Measurements from ENCODE around the gene CHAC1.

Gene CHAC1, protein sequence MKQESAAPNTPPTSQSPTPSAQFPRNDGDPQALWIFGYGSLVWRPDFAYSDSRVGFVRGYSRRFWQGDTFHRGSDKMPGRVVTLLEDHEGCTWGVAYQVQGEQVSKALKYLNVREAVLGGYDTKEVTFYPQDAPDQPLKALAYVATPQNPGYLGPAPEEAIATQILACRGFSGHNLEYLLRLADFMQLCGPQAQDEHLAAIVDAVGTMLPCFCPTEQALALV

DNA sequence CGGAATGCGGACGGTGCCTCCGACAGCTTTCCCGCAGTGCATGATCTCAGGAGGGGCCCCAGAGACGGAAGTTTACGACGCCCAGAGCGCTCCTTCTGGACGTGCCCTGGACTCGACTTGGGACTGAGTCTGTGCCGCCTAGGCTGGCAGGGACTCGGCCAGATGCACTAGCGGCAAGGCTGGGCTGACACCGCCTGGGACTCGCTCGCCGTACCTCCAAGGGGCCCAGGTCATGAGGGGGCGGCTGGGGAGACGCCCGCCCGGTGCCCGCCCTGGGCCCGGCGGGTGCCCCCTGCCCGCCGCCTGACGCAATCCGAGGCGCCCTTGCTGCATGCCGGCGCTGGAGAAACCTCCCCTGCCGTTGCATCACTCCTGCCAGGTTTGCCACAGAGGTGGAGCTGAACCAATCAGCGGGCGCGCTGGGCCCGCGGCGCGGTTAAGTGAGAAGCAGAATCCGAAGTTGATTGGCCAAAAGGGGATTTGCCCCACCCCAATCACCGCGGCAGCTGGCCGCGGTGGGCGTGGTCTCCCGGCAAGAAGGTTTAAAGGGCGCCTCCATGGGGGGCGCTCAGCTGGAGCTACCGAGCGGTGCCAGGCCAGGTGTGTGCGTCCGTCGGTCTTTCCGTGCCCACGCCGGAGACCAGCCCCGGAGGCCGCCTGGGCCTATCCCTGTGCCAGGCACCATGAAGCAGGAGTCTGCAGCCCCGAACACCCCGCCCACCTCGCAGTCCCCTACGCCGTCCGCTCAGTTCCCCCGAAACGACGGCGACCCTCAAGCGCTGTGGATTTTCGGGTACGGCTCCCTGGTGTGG is at the start of gene CHAC1:
CHAC1 (plus strand) TSS at position 571 of the 812 bp plus-strand sequence; CDS start at position 684, 113 bp downstream.
- peak; percentile 98 for DNase-seq

DNA sequence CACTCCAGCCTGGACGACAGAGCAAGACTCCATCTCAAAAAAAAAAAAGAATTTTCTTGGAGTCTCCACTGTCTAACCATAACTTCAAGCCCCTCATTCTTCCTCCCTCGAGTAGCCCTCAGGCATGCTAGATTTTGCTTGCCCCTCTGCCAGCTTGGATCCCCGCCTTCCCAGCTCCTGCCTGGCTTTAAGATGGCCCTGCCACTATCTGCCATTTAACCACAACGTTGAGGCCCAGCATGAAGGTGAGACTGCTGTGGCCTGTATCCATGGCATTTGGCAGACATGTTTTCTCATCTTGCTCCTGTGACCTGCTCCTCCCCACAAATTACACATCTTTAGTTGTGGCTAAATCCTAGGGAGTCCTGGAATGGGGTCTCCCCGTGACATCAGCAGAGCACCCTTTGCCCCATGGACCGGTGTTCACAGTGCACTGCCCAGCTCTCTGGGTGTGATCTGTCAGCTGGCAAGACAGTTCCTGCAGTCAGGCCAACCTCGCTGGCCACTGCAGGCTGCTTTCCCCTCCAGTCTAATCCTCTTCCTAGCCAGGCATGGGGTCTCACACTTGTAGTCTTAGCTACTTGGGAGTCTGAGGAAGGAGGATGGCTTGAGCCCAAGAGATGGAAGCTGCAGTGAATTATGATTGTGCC is 48.6 kb upstream of the CHAC1 start:
- no peak for DNase-seq

DNA sequence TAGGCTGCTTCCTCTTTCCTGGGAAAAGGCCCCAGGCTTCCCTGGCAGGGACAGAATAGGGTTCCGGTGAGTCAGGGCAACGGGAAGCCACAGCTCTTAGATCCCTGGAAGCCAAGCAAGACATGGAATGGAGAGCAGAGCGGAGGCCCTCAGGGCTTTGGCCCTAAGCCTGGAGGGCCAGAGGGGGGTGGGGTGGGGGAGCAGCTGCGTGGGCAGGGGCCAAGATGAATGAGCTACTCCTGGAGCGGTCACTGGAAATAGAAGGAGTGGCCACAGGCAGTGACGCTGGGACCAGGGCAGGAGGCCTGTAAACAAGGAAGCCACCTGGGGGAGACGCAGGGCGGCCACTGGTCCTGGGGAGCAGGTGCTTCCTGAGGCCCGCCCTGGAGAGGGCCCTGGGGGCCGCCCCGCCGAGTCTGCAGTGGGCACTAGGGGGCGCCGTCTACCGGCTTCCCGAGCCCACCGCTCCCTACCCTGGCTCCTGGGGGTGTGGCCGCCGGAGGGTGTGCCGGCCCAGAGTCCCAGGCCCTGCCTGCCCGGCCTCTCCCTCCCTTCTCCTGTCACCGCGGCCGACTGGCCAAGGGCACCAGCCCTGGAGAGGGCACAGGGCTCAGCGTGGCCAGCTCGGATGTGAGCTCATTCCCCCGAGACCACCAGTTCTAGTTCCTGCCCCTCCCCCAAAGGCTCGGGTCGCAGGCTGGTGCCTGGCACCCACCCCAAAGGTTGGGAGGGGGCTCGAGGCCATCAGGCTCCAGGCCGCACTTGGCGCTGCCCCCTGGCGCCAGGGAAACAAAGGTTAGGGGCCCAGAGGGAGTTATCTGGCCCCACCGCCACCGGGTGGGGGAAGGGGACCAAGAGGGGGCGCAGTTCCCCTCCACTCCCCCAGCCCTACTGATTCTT is 46.9 kb upstream of the CHAC1 start:
- peak; percentile 88 for DNase-seq

DNA sequence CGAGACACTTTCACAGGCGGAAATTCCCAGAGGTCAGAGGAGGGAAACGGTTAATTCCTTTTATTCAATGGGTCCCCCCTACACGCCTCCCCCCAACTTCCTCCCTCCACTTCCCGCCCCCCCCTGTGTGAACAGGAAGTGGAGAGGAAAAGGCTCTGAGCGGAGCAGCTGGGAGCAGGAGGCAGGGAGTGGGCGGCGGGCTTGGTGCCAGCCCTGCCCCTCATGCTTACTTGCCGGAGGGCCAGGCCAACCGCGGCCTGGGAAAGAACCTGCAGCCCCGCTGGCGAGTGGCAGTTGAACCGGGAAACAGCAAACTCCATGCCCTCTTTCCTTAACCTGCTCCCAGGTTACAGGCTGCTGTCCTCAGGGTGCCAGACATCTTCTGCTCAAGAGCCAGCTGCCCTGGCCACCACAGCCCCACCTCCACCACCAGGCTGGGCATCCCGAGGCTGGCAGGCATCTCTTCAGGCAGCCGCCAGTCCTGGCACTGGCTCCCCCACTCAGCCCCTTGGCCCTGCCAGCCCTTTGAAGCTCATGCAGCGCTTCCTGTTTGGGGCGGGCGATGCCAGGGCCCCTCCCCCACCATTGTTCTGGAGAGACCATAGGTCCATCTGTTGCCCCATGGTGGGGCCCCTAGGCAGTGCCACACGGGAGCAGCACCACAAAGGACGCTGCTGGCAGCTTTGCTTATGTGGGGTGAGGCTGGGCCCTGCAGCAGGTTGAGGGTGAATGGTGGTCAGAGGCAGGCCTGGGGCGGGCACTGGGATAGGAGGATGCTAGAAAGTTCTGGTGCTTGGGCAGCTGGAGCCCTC is 46.1 kb upstream of the CHAC1 start:
- no peak for DNase-seq

DNA sequence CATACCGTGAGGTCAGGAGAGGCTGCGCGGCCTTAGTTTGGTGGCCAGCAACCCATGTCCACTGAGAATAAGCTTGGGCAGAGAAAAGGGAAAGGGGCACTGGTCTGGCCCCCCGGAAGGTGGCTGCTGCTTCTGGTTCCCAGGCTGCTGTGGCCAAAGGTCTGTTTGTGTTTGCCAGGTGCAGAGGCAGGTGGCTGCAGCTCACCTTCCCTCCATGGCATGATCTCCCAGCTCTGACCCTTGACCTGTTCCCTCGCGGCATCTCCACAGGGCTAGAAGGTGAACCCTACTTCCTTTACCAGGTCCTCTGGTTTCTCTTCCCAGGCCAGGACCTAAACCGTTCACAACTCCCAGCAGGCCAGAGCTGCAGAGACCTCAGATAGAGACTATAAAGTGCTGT is 45.2 kb upstream of the CHAC1 start:
- DNase-seq, result no peak

DNA sequence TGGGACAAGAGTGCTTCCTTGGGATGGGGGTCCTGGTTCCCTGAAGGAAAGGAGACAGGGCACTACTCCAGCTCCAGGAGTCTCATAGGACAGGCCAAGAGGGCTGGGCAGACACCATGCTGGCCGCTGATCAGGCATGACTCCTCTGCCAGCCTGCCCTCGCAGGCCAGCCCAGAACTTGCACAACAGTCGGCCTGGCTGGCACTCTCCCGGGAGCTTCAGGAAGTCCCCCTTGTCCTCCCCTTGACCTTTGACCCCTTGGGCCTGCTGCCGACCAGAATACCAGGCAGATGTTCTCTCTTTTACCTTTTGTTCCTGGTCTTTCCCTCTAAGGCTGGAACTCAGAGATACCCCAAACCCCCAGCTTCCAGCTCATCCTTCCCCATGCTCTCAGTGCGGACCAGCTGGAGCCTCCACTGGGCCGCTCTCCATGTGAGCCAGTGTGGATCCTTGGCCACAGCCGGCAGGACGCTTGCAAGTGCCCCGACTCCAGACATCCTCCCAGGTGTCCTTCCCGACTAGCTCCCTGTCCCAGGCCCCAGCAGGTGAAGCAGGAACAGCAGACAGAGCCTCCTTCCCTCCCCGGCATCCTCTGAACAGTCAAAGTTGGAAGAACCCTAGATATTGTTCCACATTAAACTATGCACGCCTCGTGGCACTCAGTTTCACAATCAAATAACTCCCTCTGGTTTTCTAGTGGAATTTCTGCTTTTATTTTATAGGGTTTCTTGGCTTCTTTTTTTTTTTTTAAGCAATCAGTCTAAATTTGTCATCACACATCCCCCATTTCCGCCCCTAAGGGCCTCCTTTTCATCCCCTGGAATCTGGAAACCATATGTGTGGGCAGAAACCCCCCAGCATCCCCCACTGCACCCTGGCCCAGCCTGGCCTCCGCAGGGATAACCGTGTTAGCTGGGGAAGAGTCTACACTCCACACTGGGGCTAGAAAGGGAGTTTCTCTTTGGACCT is 43.3 kb upstream of the CHAC1 start:
- no peak for DNase-seq

DNA sequence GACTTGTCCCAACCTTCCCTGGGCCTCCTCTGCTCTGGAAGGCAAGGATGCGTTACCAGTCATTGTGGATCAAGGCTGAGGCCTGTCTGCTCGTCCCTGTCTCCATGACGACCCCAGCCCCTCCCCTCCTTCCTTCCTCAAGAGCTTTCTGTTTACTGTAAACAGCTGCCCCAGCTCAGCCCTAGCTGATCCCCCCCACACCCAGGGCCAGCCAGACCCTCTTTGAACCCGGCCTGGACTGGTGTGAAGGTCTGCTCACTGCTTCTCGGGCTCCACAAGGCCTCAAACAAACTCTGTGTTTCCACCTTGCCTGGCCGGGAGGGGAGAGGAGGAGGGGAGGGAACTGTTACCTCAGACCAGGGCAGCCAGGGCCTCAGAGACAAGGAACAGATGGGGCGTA is 42.1 kb upstream of the CHAC1 start:
- no peak for DNase-seq

DNA sequence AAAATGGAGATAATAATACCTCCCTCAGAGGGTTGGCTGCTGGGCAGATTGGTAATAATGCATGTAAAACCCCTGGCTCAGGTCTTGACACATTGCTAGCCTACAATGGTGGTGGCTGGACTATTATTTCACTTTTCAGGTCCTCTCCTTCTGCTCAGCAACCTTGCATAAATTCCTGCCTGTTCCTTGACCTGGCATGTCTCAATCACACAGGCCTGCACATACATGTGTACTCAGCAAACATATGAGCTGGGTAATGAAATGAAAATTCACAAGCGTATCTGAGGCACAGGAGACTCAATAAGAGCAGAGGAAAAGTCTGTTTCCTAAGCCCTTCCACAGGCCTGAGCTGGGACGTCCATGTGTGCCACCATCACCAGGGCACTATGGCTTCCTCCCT is 41.6 kb upstream of the CHAC1 start:
- DNase-seq, result no peak

DNA sequence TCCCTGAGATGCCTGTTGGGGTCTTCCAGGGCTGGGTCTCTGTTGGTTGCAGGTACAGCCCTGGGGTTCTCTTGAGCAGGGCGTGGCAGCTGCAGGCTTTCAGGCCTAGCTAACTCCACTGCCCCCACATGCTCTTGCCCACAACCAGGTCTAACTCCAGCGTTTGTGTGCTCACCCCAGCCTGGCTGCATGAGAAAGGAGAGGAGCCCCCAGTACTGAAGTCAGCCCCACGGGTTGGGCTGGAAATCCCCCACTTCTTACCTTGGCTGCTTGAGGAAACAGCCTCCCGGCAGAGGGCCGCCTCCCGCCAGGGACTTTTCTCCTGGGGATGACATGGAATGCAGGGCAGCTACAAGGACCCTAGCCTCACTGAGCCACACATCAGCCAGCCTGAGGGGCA is 40.8 kb upstream of the CHAC1 start:
- DNase-seq, result no peak

DNA sequence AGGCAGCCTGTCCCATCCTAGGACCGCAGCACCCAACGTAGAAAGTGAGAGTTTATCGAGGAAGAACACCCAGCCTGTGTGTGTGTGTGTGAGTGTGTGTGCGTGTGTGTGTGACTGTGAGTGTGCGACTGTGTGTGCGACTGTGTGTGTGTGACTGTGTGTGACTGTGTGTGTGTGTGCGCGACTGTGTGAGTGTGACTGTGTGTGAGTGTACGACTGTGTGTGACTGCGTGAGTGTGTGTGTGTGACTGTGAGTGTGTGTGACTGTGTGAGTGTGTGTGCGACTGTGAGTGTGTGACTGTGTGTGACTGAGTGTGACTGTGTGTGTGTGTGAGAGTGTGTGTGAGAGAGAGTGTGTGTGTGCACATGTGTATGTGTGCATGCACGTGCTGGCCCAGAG is 39.3 kb upstream of the CHAC1 start:
- DNase-seq, result no peak

DNA sequence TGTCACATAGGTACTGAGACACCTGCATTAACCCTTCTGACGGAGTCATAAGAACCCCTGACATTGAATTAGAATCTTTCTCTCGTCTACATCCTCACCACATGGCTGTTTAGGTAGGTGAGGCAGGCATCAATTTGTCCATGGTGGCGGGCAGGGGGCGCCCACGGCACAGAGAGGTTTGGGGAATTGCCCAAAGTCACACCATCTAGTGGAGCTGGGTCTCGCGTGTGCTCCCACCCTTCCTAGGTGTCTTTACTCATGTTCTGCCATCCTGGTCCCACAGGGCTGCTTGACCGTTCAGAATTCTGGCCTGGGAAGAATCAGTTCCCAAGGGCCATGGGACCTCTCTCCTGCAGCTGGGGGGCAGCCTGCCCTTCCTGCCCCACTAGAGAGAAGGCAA is 38.8 kb upstream of the CHAC1 start:
- no peak for DNase-seq

DNA sequence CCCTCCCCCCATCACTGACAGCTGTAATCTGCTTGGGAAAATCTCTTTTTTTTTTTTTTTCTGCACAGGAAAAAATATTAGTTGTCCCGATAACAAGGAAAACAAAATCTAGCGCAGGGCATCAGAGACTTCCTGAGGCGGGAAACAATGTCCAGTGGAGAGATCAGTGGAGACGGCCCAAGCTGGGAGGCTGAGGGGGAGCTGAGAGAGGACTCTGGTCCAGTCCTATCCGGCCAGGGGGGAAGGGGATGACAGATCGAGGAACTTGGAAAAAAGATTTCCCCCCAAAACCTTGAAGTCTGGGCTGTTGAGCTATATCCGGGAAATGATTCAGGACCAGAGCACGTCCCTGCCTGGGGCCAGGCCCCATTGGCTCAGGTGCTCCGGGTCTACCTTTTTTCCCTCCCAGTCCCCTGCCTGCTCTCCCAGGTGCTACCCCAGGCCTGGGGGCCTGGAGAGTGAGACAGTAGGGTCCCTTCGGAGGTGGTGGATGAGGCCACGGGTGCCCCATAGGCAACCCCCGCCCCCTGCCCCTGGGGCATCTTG is 38.1 kb upstream of the CHAC1 start:
- DNase-seq, result no peak

DNA sequence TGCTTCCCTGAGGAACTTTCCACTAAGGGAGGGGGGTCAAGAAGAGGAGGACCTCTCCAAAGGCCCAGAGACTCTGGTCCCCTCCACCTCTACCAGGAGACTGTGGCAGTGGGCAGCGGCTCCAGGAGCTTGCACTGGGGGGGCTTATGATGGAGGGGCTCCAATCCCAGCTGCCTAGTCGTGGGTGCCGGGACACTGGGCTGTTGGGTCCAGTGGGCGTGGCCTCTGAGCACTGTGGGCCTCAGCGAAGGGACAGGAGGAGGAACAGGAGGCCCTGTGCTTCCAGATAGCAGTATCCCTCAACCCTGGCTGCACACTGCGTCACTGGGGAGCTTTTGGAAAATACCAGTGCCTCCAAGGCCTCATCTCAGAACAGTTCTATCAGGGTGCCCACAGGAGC is 37.6 kb upstream of the CHAC1 start:
- no peak for DNase-seq

DNA sequence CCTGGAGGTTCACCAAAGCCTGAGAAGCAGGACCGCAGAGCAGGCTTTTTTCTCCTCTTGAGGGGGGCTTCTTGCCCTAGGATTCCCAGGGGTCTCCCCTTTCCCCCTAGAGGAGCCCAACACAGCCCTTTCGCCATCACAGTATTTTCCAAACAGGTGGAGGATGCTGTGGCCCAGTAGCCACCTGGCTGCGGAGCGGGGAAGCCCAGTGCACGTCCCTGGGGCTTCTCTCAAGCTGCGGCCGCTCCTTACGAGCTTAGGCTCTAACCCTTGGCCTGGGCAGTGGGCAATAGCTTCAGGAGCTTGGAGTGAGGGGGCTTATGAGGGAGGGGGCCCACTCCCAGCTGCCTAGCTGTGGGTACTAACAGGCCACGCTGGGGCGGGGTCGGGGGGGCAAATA is 35.7 kb upstream of the CHAC1 start:
- DNase-seq, result no peak

DNA sequence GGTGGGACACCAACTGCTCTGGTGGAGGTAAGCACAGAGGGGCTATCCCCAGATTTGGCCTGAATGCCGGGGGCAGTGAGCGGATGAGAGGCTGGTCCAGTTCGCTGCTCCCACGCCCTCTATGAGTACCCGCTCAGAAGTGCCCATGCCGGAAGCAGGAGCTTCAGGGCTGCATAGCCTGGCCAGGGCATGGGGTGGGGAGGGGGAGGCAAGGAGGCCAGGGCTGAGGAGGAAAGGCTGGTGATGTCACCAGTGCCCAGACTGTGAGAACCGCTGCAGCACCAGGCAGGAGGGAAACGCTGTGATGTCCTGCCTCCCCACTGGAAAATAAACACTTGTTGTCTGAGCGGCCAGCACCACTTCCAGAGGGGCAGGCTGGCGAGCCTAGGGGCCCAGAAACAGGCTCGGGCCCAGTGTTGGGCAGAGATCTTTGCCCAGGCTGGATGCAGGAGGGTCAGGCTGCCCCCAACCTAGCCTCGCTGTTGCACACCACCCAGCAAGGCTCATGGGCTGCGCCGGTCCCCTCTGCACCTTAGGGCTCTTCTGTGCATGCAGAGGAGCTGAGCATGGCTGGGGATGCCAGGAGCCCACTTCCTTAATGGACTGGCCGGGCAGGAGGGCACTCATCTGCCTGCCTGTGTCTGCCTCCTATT is 35.0 kb upstream of the CHAC1 start:
- no peak for DNase-seq

DNA sequence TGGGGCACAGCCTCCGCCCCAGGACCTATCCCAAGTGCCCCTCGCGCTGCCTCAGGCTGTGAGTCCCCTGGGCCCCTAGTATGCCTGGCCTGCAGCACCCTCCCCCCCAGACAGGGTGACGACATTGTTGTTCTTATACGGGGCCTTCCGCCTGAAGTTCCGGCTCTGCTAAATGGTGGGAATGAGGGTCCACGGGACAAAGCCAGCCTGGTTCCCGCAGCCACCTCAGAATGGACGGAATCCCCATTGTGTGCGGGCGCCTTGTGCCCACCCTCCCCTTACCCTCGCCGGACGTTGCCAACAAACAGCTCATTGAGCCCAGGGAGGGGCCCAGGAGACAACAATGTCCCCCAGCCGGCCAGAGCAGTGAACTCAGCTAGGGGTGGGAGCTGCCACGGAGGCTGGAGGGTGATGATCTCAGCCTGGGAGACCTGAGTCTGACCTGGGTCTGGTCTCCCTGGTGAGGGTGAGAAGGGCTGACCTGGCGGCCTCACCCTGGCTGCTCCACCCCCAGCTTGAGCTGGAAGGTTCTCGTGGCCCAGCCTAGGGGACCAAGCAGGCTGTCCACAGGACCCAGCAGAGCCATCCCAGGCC is 34.4 kb upstream of the CHAC1 start:
- no peak for DNase-seq

DNA sequence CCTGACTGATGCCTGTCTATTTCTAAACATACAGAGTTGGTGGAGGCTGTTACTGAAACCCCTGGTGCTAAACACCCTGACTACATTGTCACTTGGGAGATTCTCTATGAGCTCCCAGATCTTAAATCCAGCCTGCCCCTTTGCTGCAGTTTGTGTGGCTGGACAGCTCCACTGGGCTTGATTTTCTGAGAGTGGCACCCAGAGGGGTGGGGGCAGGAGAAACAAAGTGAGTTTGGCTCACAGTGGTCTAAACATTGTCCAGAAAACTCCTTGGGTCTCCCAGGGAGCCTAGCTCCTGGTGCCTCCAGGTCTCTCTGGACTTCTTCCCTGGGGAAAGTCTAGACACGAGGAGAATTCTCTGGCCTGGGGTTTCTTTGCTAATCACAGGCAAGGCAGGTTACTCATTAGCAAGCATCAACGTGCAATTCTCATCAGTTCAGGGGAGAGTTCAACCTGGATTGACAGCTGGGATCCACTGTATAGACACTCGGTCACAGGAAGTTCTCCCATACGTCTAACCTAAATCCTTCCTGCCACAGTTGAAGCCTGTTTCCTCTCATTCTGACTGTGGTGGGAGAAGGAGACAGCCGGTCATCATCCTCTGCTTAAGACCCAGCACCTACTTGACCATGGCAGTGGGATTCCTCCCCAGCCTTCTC is 31.2 kb upstream of the CHAC1 start:
- DNase-seq, result no peak

DNA sequence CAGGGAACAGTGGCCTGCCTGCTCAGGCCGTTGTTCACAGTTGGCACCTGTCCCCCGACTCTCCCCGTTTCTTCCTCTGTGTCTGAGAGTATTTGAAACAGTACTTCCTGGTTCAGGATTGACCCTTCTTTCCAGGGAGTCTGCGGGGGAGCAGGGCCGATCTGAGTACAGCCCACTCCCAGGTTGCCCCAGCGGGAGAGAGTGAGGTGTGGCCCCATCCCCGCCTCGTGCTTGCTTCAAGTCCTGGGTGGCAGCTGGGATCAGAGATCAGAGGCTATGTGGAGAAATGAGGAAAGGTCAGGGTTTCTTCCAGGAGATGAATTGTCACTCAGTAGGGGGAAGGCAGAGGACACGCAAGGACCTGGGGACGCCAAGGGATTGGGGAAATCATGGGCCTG is 30.7 kb upstream of the CHAC1 start:
- DNase-seq, result no peak

DNA sequence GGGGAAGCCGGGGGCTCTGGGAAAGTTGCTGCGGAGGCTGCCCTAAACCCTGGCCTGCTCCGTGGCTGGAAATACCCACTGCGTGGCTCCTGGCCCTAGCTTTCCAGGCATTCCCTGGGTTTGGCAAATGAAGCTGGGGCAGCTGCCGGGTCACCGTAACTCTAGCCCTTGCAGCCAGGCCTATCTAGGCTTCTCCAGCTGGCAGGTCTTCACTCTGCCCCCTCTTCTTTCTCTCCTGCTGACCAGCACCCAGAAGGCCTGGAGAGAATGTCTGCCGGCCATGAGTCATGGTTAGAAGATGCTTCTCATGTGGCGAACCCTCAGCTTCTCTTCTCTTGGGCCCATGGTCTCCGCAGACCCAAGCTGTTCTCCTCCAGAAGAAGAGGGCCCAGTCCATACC is 29.7 kb upstream of the CHAC1 start:
- no peak for DNase-seq

Data from hematopoietic multipotent progenitor cell treated with erythropoietin and hydrocortisone succinate and interleukin-3 and kit ligand, for 6 days (in vitro differentiated cells).